Measurements from ENCODE around the gene TLR2.

Gene TLR2, protein sequence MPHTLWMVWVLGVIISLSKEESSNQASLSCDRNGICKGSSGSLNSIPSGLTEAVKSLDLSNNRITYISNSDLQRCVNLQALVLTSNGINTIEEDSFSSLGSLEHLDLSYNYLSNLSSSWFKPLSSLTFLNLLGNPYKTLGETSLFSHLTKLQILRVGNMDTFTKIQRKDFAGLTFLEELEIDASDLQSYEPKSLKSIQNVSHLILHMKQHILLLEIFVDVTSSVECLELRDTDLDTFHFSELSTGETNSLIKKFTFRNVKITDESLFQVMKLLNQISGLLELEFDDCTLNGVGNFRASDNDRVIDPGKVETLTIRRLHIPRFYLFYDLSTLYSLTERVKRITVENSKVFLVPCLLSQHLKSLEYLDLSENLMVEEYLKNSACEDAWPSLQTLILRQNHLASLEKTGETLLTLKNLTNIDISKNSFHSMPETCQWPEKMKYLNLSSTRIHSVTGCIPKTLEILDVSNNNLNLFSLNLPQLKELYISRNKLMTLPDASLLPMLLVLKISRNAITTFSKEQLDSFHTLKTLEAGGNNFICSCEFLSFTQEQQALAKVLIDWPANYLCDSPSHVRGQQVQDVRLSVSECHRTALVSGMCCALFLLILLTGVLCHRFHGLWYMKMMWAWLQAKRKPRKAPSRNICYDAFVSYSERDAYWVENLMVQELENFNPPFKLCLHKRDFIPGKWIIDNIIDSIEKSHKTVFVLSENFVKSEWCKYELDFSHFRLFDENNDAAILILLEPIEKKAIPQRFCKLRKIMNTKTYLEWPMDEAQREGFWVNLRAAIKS

DNA sequence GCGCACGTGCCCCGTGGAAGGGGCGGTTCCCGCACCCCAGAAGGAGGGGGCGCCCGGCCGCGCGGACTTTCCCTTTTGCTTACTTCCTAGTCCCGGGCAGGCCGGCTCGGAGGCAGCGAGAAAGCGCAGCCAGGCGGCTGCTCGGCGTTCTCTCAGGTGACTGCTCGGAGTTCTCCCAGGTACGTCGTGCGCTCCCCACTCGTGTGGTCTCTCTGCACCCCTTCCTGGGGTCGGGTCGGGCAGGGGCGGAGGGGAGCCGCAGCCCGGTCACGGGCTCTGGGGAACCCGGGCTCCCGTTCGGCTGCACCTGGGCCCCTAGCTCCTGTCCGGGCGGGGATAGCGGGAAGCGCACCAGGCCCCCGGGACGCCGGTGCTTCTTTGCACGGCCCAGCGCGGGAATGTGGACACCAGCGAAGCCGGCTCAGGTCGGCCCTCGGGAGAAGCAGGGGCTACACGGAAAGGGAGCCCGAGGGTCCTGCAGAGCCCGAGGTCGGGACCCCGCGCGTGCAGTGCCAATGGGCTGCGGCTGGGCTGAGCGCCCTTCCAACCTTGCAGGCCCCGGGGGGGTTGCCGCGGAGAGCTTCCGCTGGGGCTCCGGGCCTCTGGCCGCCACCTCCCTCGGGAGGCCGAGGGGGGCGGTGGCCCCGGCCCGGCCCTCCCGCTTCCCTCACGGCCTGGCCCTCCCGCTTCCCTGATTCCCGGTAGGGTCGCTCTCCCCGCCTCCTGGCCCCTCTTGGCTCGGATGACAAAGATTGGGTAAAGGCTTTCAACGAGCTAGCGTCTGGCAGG is at the start of gene TLR2:
Gene TLR2 (plus strand): TSS at position 99 of the 789 bp plus-strand sequence. CDS start 18,628 bp downstream, outside the sequence.
- DNase-seq, result peak; percentile 68

DNA sequence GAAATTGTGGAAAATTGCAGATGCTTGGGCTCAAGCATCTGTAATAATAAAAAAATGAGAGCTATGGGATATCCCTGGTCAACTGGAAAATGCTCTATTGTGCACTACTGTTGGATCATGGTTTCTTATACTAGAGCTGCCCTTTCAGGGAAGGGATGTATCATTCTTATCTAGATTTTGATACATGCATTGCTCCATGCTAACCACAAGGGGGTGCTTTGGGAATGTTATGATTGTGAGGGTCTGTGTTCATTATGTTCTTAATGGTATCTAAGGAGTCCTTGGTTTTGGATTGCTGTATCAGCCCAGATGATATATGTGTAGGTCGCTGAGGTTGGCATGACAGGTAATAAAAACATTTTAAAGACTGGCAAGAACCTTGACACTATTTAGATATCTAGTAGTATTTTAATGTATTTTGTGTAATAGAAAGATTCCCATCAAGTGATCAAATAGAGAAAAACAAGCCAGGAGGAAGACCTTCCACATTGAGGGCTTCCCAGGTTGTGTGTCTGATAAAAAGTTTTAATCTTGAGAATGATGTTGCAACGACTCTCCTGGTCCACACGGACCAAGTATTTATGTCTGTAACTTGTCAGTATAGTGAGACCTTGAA is 49.2 kb upstream of the TLR2 start:
- peak; percentile 18 for DNase-seq

DNA sequence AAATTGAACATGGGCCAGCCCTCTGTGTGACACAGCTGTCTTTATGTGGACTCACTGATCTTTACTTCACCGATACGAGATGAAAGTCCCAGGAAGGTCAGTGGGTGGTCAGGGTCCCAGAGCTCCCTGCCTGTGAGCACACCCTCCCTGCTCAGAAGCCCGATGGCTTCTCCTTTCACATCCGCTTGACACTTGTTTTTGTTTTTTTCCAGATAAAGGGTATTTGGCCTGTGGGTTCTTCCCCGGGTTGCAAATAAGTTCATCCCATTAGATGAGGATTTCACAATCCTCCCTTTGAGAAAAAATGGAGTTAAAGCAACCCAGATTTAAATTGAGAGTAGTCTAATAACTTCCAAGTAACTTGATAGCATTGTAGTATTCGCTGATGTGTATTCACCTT is 48.2 kb upstream of the TLR2 start:
- no peak for DNase-seq

GRCh38 chr4:153637201-153637600 is 46.9 kb upstream of the TLR2 start:
- DNase-seq, result no peak

- no peak for DNase-seq
Observed at GRCh38 chr4:153638011-153638410, 46.1 kb upstream of the TLR2 start.

DNA sequence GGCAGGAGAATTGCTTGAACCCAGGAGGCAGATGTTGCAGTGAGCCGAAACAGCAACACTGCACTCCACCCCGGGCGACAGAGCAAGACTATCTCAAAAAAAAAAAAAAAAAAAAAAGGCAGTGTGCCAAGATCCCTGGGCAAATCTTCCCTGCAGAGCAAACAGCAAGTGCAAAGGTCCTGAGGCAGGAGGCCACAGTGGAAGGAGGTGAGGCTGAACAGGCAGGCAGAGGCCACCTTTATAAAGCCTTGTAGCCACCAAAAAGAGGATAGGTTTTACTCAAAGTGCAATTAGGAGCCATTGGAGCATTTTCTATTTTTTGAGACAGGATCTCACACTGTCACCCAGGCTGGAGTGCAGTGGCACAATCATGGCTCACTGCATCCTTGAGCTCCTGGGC is 45.1 kb upstream of the TLR2 start:
- no peak for DNase-seq

- DNase-seq, result no peak
Observed at GRCh38 chr4:153639833-153640802, 44.0 kb upstream of the TLR2 start.

GRCh38 chr4:153641532-153641931 is 42.5 kb upstream of the TLR2 start:
- DNase-seq, result no peak

DNA sequence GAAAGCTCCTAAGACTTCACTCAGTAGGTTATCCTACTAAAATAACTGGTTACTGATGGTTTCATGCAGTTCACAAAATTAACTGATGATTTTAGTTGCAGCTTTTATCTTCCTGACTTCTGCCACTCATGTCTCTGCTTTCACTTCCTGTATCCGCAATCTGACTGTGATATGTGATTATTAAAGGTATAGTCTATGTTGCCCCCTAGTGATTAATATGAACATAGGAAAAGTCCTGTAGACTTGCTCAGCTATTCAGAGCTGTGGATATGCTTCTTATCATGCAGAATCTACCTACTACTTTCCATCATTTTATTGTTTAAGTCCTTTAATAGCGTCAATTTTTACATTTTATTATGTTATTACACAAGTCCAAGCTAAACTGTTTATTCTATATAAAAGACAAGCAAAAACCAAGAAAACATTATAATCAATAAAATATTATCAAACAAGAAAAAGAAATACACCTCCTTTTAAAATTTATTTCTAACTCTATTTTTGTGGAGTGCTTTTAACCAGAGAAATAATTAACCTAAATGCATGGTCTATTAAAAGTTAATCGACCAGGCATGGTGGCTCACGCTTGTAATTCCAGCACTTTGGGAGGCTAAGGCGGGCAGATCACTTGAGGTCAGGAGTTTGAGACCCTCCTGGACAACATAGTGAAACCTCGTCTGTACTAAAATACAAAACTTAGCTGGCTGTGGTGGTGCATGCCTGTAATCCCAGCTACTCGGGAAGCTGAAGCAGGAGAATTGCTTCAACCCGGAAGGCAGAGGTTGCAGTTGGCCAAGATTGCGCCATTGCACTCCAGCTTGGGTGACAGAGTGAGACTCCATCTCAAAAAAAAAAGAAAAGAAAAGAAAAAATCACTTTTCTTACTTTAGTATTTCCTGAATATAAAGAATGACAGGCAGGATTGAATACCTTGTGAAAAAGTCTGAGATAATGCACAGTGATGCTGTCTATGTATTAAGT is 40.4 kb upstream of the TLR2 start:
- peak; percentile 67 for DNase-seq

DNA sequence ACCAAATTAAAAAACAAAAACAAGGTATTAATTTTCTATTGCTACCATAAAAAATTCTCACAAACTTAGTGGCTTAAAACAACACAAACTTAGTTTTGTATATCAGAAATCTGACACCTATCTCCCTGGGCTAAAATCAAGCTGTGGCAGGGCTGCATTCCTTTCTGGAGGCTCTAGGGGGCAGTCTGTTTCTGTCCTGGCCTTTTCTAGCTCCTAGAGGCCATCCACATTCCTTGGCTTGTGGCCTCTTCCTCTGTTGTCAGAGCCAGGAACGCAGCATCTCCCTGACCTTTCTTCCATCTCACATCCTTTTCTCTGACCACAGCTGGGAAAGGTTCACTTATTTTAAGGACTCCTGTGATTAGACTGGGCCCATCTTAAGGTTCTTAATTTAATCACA is 38.9 kb upstream of the TLR2 start:
- DNase-seq, result no peak

DNA sequence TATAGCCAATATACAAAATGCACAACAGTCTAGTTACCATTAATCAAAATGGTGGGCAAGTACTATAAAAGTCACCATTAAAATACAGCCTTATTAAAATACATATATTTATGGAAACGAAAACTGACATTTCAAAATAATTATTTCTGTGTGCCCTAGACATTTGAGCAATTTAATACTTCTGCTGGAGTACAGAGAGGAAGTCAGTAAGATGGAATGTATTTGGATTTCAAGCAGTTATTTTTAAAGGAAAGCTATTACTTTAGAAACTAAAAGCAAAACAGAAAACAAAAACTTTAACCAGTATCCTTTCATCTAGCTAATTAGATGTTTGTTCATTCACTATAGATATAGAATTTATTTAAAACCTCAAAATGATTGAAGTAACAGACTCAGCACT is 37.8 kb upstream of the TLR2 start:
- no peak for DNase-seq

- no peak for DNase-seq
Observed at GRCh38 chr4:153646978-153647377, 37.1 kb upstream of the TLR2 start.

GRCh38 chr4:153647975-153648374 is 36.1 kb upstream of the TLR2 start:
- no peak for DNase-seq

DNA sequence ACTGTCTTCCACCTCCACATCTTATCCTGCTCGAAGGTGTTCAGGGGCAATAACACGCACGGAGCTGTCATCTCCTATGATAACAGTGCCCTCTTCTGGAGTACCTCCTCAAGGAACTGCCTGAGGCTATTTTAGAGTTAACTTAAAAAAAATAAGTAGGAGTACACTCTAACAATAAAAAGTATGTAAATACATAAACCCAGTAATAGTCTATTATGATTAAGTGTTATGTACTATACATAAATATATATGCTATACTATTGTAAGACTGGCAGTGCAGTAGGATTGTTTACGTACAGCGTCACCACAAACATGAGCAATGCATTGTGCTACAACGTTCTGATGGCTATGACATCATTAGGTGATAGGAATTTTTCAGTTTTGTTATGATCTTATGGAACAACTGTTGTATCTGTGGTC is 34.5 kb upstream of the TLR2 start:
- DNase-seq, result no peak

GRCh38 chr4:153651116-153651515 is 33.0 kb upstream of the TLR2 start:
- no peak for DNase-seq

- DNase-seq, result peak; percentile 49
Observed at GRCh38 chr4:153651587-153651986, 32.5 kb upstream of the TLR2 start.

DNA sequence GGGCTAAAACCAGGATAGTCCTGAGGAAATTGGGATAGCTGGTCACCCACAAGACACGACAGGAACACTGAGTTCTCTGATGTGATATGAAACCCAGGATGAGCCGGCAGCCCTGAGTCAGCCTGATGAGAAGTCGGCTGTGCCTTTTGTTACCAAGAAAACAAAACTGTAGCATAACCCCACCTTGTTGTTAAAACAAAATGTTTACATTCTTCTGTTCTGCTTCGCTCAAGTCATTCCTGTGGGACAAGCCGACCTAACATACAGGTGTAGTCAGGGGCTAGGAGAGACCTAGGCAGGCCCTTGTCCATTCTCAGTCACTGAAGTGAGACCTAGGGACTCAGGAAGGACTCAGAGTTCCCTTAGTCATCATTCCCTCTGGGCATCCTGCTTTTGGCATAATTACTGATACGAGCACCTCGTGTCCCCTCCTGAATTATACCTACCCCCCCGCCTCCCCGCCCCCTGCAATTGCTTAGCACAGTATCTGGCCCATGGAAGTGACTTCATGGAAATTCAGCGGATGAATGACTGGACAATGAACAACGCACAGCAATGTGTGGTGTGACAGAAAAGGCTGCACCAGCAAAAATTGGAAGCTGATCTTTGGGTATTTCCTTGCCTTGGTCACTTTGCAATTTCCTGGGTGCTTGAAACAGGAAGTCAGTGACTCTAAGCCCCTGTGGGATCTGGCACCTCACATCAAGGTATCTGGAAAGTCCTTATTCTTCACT is 31.9 kb upstream of the TLR2 start:
- no peak for DNase-seq

GRCh38 chr4:153655002-153655541 is 29.0 kb upstream of the TLR2 start:
- no peak for DNase-seq

DNA sequence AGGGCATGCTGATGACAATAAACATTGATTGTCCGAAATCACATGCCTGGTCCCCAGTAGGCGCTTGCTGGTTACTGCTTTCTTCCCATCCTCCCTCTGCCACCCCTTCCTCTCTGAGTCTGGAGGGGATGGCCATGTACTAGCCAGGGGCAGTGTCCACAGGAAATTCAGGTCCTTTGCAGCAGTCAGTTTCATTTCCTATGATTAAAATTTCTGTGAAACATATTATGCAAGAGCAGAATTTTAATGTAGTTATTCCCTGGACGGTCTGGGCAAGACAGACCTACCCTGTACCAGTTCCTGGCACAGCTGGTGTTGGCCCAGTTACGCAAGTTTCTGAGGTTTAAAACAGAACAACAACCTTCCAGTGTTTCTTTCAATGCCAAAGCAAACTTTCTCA is 28.2 kb upstream of the TLR2 start:
- DNase-seq, result no peak

All from CD4-positive, alpha-beta T cell treated with Interleukin-12 subunit alpha and Interleukin-12 subunit beta, for 1 hour (primary cell).